Neuronal stem cell (in vitro differentiated cells): ENCODE data around the gene SLC2A13.

ENCODE experiments used
- DNase-seq: peaks from one replicate; pipeline ENCODE4 v3.0.0-alpha.2; 2013; ENCODE audit warnings: low spot score
- H2AFZ ChIP-seq: one replicate; pipeline ENCODE4 v1.6.1; 2013; ENCODE audit warnings: mild to moderate bottlenecking, low read length, inconsistent platforms
- H2AK5ac ChIP-seq: 2 replicates; pipeline ENCODE4 v1.6.1; 2013; ENCODE audit warnings: low read depth, mild to moderate bottlenecking, inconsistent platforms, low read length, moderate library complexity, mixed read lengths
- H2BK120ac ChIP-seq: 2 replicates; pipeline ENCODE4 v1.6.1; 2013; ENCODE audit warnings: low read depth, mild to moderate bottlenecking, inconsistent platforms, low read length, moderate library complexity, mixed read lengths
- H2BK12ac ChIP-seq: one replicate; pipeline ENCODE4 v1.6.1; 2013; ENCODE audit warnings: low read length, inconsistent platforms
- H2BK15ac ChIP-seq: 2 replicates; pipeline ENCODE4 v1.6.1; 2013; ENCODE audit warnings: mild to moderate bottlenecking, low read length, inconsistent platforms, mixed read lengths
- H2BK5ac ChIP-seq: one replicate; pipeline ENCODE4 v1.6.1; 2013; ENCODE audit warnings: inconsistent platforms, mild to moderate bottlenecking, low read length, moderate library complexity
- H3K14ac ChIP-seq: one replicate; pipeline ENCODE4 v1.6.1; 2013; ENCODE audit warnings: low read length, inconsistent platforms
- H3K18ac ChIP-seq: 2 replicates; pipeline ENCODE4 v1.6.1; 2013; ENCODE audit warnings: low read length, inconsistent platforms
- H3K23ac ChIP-seq: 2 replicates; pipeline ENCODE4 v1.6.1; 2013; ENCODE audit warnings: low read depth, mild to moderate bottlenecking, mixed read lengths, low read length, inconsistent platforms; ENCODE audit not compliant: poor library complexity
- H3K27ac ChIP-seq: replicated peaks from 3 replicates; pipeline ENCODE4 v1.5.1; 2013; ENCODE audit warnings: low read length, inconsistent platforms
- H3K27me3 ChIP-seq, 3 experiments: 2 replicates each; pipeline ENCODE4 v1.6.1; 2013; ENCODE audit warnings: low read length in 3 of 3, mild to moderate bottlenecking in 2 of 3, inconsistent platforms in 1 of 3, low read depth in 1 of 3, mixed read lengths in 1 of 3, moderate library complexity in 1 of 3; ENCODE audit not compliant: control insufficient read depth in 3 of 3, insufficient read depth in 3 of 3
- H3K36me3 ChIP-seq, 2 donors: replicated peaks in 1 of 2; 2 replicates each; pipeline ENCODE4 v1.6.1; 2013; ENCODE audit warnings: low read length in 2 of 2; ENCODE audit not compliant: control insufficient read depth in 2 of 2, insufficient read depth in 2 of 2
- H3K4ac ChIP-seq: 2 replicates; pipeline ENCODE4 v1.6.1; 2013; ENCODE audit warnings: inconsistent platforms, mild to moderate bottlenecking, low read length, moderate library complexity
- H3K4me1 ChIP-seq, 2 donors: 1 replicate in 1 of 2; 2 replicates in 1 of 2; pipeline ENCODE4 v1.6.1; 2013; ENCODE audit warnings: low read length in 2 of 2, low read depth in 1 of 2; ENCODE audit not compliant: control insufficient read depth in 2 of 2, insufficient read depth in 1 of 2
- H3K4me2 ChIP-seq: one replicate; pipeline ENCODE4 v1.6.1; 2013; ENCODE audit warnings: mild to moderate bottlenecking, low read length, inconsistent platforms; ENCODE audit not compliant: insufficient read depth, poor library complexity, severe bottlenecking
- H3K4me3 ChIP-seq, 2 donors: 2 replicates each; pipeline ENCODE4 v1.5.1; 2013; ENCODE audit warnings: low read length in 2 of 2, mild to moderate bottlenecking in 2 of 2, inconsistent platforms in 1 of 2, moderate library complexity in 1 of 2
- H3K79me1 ChIP-seq: one replicate; pipeline ENCODE4 v1.6.1; 2013; ENCODE audit warnings: low read depth, mild to moderate bottlenecking, inconsistent platforms, low read length, moderate library complexity
- H3K9ac ChIP-seq: one replicate; pipeline ENCODE4 v1.6.1; 2013; ENCODE audit warnings: mild to moderate bottlenecking, low read depth, low read length, inconsistent platforms; ENCODE audit not compliant: poor library complexity
- H3K9me3 ChIP-seq, 2 donors: replicated peaks in 1 of 2; 2 replicates each; pipeline versions ENCODE3 to v1.6.1; 2013; ENCODE audit warnings: low read length in 2 of 2, mild to moderate bottlenecking in 2 of 2, inconsistent platforms in 1 of 2, low read depth in 1 of 2, mixed read lengths in 1 of 2, moderate library complexity in 1 of 2; ENCODE audit not compliant: control insufficient read depth in 2 of 2, insufficient read depth in 1 of 2
- H4K8ac ChIP-seq: one replicate; pipeline ENCODE4 v1.6.1; 2013; ENCODE audit warnings: low read depth, mild to moderate bottlenecking, inconsistent platforms, low read length, moderate library complexity
- H4K91ac ChIP-seq: one replicate; pipeline ENCODE4 v1.6.1; 2013; ENCODE audit warnings: low read length, low read depth, mild to moderate bottlenecking, inconsistent platforms; ENCODE audit not compliant: poor library complexity
- WGBS, 2 donors: extraction: QIAGEN DNeasy Blood & Tissue Kit; methylation state at CpG; one replicate each; pipeline ENCODE4 v1.1.7; 2013; ENCODE audit warnings: missing lambda C conversion rate in 2 of 2, mixed read lengths in 1 of 2; ENCODE audit not compliant: insufficient read length in 2 of 2, insufficient replicate concordance in 1 of 2; ENCODE audit errors: extremely low coverage in 2 of 2; 5-methylcytosine and 5-hydroxymethylcytosine counted together

Gene SLC2A13

DNA sequence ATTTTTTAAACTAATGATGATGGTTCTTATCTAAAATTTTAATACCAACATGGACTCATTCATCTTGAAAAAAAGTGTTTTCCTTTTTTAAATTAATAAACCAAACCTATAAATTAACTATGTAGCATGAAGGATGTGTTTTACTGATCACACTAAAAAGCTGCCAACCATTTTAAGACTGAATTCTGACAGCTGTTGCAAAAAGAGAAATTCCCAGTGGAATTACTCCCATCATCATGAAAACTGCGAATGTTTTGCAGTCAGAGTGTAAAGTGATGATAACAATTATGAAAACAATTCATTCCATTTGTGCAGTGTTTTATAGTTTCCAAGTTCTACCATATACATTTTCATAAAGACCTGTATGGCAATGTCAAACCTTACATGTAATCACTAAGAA, 232.8 kb downstream of the SLC2A13 start:
- Histone ChIP-seq H2BK5ac (no peak overlapping the region), H3K23ac (no peak overlapping the region), H3K4me2 (no peak overlapping the region), H2AK5ac (no peak overlapping the region), H2BK120ac (no peak overlapping the region), H2BK15ac (no peak overlapping the region), H3K79me1 (no peaks in the 10 kb centered on the region), H3K14ac (no peak overlapping the region), H3K4ac (no peak overlapping the region), H3K27ac (no peak overlapping the region), H3K18ac (no peak overlapping the region), H3K4me1 (peaks cover 2% of the 10 kb centered on the region in 2 donors), H3K9me3 (peaks cover 0 to 7% of the 10 kb centered on the region in 2 donors), H3K4me3 (no peak overlapping the region), H3K27me3 (no peaks in the 10 kb centered on the region), H4K8ac (no peak overlapping the region), H3K9ac (no peak overlapping the region), H2AFZ (no peak overlapping the region), H2BK12ac (no peak overlapping the region), H4K91ac (no peak overlapping the region), H3K36me3 (no peaks in the 10 kb centered on the region)
- WGBS, 2 donors, result no CpG with 5 or more reads among the region's 1 CpG
- DNase-seq, result no peak

DNA sequence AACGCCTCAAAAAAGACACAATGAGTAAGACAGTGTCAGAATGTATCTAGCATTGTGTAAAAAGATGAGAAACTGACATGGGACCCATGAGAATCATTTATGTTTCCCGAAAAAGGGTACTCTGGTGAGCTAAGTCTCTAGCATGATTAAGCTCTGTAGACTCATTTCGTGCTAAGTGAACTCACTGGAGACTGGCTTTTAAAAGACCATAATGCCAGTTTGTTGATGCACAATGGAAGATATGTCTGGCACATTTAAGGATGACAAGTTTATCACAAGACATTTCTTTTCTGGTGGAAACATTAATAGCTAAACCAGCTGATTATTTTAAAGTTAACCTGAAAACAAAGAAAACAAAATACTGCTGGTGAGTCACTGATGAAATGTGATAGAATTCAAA, 233.5 kb downstream of the SLC2A13 start:
- H3K36me3 ChIP-seq, result no peaks in the 10 kb centered on the region
- no peak overlapping the region for H3K4me3 ChIP-seq
- peaks cover 0 to 3% of the 10 kb centered on the region in 2 donors for H3K9me3 ChIP-seq
- no peak overlapping the region for H2BK120ac ChIP-seq
- no peak overlapping the region for H3K4ac ChIP-seq
- no peak overlapping the region for H3K9ac ChIP-seq
- H3K14ac ChIP-seq, result no peak overlapping the region
- H2BK12ac ChIP-seq, result no peak overlapping the region
- peaks cover 2% of the 10 kb centered on the region in 2 donors for H3K4me1 ChIP-seq
- no CpG with 5 or more reads among the region's 3 CpGs for WGBS, 2 donors
- no peak overlapping the region for H4K8ac ChIP-seq
- H2AK5ac ChIP-seq, result no peak overlapping the region
- no peak for DNase-seq
- no peak overlapping the region for H3K18ac ChIP-seq
- H3K27ac ChIP-seq, result no peak overlapping the region
- no peak overlapping the region for H3K4me2 ChIP-seq
- H2BK15ac ChIP-seq, result no peak overlapping the region
- H3K23ac ChIP-seq, result no peak overlapping the region
- H3K27me3 ChIP-seq, result no peaks in the 10 kb centered on the region
- no peak overlapping the region for H4K91ac ChIP-seq
- no peak overlapping the region for H2AFZ ChIP-seq
- no peak overlapping the region for H2BK5ac ChIP-seq
- no peaks in the 10 kb centered on the region for H3K79me1 ChIP-seq

DNA sequence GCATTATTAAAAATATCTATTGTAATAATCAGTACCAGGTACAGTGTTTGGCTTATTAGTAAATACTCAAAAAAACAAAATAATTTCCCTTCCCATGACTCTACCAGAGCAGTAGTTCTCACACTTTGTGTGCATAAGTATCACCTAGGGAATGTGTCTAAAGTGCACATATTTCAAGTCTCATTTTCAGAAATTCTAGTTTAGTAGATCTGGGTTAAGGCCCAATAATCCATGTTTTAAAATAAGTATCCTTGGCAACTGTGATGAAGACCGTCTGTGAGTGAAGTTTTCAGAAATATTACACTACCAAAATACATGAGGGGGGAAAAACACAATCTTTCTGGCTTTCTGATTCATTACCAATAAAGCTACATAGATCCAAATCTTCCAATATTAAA, 237.6 kb downstream of the SLC2A13 start:
- Histone ChIP-seq H3K4me2 (no peak overlapping the region), H4K91ac (no peak overlapping the region), H2BK120ac (no peak overlapping the region), H2AK5ac (no peak overlapping the region), H2AFZ (no peak overlapping the region), H3K4me1 (peaks cover 0 to 2% of the 10 kb centered on the region in 2 donors), H3K23ac (no peak overlapping the region), H3K9me3 (no peaks in the 10 kb centered on the region), H2BK12ac (no peak overlapping the region), H3K27me3 (no peaks in the 10 kb centered on the region), H3K36me3 (no peaks in the 10 kb centered on the region), H3K27ac (no peak overlapping the region), H3K14ac (no peak overlapping the region), H3K79me1 (no peaks in the 10 kb centered on the region), H2BK5ac (no peak overlapping the region), H2BK15ac (no peak overlapping the region), H3K4ac (no peak overlapping the region), H3K4me3 (no peak overlapping the region), H3K18ac (no peak overlapping the region), H3K9ac (no peak overlapping the region), H4K8ac (no peak overlapping the region)
- no CpG with 5 or more reads among the region's 1 CpG for WGBS, 2 donors
- DNase-seq, result no peak

DNA sequence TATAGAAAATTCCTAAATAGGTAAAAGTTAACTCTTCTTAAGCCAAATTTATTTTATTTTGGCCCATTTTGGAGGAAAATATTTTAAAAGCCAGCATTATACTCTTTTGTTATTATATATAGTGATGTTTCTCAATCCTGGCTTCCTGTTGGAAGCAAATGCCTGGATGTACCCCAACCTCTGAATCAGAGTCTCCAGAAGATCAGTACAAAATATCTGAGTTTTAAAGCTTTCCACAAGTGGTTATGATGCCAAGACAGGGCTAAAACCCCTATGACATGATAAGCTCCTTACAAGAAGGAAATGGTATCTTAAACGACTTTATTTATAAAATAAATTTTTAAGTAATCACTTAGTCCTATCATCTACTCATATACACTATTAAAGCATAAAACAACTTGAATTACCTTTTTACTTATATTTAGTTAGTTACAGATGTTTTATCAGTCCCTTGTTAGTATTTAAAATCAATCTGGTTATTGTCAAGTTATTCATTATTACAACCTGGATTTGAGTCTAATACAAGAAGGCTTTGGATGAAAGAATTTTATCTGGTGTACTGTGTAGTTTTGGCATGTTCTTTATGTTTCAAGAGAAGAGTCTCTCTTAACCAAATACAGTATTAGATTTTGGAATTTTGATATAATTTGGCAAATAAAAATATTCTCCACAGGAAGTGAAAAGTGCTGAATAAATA, 238.1 kb downstream of the SLC2A13 start:
- Histone ChIP-seq H3K4ac (no peak overlapping the region), H2BK120ac (no peak overlapping the region), H2AFZ (no peak overlapping the region), H3K9ac (no peak overlapping the region), H3K27me3 (no peaks in the 10 kb centered on the region), H4K8ac (no peak overlapping the region), H2BK15ac (no peak overlapping the region), H3K79me1 (no peaks in the 10 kb centered on the region), H3K4me3 (no peak overlapping the region), H3K23ac (no peak overlapping the region), H2BK5ac (no peak overlapping the region), H3K18ac (no peak overlapping the region), H3K36me3 (no peaks in the 10 kb centered on the region), H3K4me2 (no peak overlapping the region), H2AK5ac (no peak overlapping the region), H3K4me1 (peaks cover 0 to 2% of the 10 kb centered on the region in 2 donors), H3K9me3 (no peaks in the 10 kb centered on the region), H3K27ac (no peak overlapping the region), H3K14ac (no peak overlapping the region), H4K91ac (no peak overlapping the region), H2BK12ac (no peak overlapping the region)
- DNase-seq, result no peak
- WGBS, 2 donors, result no CpG with 5 or more reads among the region's 1 CpG
